Suprapubic skin (tissue), 2 donors: ENCODE results near the gene GSN.

Source experiments
- EP300 ChIP-seq: sonication (generic); formaldehyde crosslinking; IDR thresholded peaks from one replicate; pipeline ENCODE4 v1.6.1; 2017; ENCODE audit warnings: antibody characterized with exemption
- POLR2A ChIP-seq, 2 donors: fragments of 450-650 bp; IDR thresholded peaks; one replicate each; pipeline ENCODE4 v1.6.1; 2017; ENCODE audit warnings: antibody characterized with exemption in 2 of 2, mild to moderate bottlenecking in 2 of 2, moderate library complexity in 2 of 2

- TF ChIP-seq EP300 = no peak
- no peak for TF ChIP-seq POLR2A (IDR thresholded peaks at IDR 0.05)
These were observed 25.6 kb upstream of the GSN start for GRCh38 chr9:121242219-121242958.
